ENCODE results near the gene EHMT1.

DNA sequence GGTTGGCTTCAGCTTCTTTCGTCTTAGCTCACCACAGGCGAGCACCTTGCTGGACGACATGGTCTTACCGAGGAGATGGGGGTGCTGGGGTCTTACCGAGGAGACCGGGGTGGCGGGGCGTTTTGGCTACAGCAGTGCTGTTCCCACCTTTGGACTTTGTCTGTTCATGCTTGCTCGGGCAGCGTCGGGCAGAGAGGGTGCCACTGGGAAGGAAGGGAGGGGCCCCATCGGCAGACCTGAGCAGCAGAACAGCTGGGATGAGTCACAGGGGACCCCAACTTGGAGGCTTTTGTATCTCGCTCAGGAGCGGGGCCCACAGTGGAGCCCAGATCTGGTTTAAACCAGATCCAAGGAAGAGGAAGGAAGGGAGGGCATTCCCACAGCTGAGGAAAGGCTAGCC is 152.8 kb downstream of the EHMT1 start:
- no peak for TF ChIP-seq EZH2 (IDR thresholded peaks at IDR 0.05; ENCODE audit: borderline replicate concordance, control insufficient read depth, low read depth, low read length)
- TF ChIP-seq, protein P1, sequence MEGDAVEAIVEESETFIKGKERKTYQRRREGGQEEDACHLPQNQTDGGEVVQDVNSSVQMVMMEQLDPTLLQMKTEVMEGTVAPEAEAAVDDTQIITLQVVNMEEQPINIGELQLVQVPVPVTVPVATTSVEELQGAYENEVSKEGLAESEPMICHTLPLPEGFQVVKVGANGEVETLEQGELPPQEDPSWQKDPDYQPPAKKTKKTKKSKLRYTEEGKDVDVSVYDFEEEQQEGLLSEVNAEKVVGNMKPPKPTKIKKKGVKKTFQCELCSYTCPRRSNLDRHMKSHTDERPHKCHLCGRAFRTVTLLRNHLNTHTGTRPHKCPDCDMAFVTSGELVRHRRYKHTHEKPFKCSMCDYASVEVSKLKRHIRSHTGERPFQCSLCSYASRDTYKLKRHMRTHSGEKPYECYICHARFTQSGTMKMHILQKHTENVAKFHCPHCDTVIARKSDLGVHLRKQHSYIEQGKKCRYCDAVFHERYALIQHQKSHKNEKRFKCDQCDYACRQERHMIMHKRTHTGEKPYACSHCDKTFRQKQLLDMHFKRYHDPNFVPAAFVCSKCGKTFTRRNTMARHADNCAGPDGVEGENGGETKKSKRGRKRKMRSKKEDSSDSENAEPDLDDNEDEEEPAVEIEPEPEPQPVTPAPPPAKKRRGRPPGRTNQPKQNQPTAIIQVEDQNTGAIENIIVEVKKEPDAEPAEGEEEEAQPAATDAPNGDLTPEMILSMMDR (IDR thresholded peaks at IDR 0.05 in 2 of 3, conservative IDR thresholded peaks at IDR 0.05 in 1 of 3; ENCODE audit: control insufficient read depth in 2 of 3, extremely low read depth in 1 of 3, insufficient read depth in 1 of 3, low read depth in 3 of 3, low read length in 3 of 3): no peak
- TF ChIP-seq, protein P2, sequence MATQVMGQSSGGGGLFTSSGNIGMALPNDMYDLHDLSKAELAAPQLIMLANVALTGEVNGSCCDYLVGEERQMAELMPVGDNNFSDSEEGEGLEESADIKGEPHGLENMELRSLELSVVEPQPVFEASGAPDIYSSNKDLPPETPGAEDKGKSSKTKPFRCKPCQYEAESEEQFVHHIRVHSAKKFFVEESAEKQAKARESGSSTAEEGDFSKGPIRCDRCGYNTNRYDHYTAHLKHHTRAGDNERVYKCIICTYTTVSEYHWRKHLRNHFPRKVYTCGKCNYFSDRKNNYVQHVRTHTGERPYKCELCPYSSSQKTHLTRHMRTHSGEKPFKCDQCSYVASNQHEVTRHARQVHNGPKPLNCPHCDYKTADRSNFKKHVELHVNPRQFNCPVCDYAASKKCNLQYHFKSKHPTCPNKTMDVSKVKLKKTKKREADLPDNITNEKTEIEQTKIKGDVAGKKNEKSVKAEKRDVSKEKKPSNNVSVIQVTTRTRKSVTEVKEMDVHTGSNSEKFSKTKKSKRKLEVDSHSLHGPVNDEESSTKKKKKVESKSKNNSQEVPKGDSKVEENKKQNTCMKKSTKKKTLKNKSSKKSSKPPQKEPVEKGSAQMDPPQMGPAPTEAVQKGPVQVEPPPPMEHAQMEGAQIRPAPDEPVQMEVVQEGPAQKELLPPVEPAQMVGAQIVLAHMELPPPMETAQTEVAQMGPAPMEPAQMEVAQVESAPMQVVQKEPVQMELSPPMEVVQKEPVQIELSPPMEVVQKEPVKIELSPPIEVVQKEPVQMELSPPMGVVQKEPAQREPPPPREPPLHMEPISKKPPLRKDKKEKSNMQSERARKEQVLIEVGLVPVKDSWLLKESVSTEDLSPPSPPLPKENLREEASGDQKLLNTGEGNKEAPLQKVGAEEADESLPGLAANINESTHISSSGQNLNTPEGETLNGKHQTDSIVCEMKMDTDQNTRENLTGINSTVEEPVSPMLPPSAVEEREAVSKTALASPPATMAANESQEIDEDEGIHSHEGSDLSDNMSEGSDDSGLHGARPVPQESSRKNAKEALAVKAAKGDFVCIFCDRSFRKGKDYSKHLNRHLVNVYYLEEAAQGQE (IDR thresholded peaks at IDR 0.05; ENCODE audit: low read depth, low read length): no peak
- TF ChIP-seq BRCA1 (IDR thresholded peaks at IDR 0.05; ENCODE audit: low read depth, low read length): no peak
- TF ChIP-seq TCF12 (IDR thresholded peaks at IDR 0.05; ENCODE audit: low read depth, low read length): no peak
- no peak for TF ChIP-seq CREM (IDR thresholded peaks at IDR 0.05; ENCODE audit: low read depth)
- no peak for TF ChIP-seq YY1 (IDR thresholded peaks at IDR 0.05; ENCODE audit: low read depth, low read length)
- no peak for TF ChIP-seq ZNF274 (IDR thresholded peaks at IDR 0.05; ENCODE audit: insufficient read depth, insufficient read length)
- TF ChIP-seq, protein P3, sequence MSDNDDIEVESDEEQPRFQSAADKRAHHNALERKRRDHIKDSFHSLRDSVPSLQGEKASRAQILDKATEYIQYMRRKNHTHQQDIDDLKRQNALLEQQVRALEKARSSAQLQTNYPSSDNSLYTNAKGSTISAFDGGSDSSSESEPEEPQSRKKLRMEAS (IDR thresholded peaks at IDR 0.05; ENCODE audit: low read depth, low read length): no peak

Data from GM12878 (cell line).